HG02610 (cell line): Measurements from ENCODE around the gene ZNF292.
"Not testable (repeated sequence)": the region's sequence is repeated elsewhere in the genome, so short reads cannot be mapped to it uniquely, and the experiment has no call there.

Experiments used
- ATAC-seq: cut with Tn5 transposase; IDR thresholded peaks from one replicate; pipeline ENCODE4 v1.9.1; 2021; ENCODE audit warnings: mild to moderate bottlenecking, moderate library complexity; ENCODE audit not compliant: unreplicated experiment

Gene ZNF292

DNA sequence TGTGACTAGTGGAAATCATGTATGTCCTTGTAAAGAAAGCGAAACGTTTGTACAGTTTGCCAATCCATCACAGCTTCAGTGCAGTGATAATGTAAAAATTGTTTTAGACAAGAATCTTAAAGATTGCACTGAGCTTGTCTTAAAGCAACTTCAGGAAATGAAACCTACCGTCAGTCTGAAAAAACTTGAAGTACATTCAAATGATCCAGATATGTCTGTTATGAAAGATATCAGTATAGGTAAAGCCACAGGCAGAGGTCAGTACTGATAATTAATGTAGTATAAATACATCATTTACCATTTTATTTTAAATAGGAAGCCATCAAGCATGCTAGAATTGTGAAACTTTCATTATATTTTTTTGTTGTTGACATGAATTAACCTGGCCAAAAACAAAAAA, 106.2 kb downstream of the ZNF292 start:
- ATAC-seq = no peak

DNA sequence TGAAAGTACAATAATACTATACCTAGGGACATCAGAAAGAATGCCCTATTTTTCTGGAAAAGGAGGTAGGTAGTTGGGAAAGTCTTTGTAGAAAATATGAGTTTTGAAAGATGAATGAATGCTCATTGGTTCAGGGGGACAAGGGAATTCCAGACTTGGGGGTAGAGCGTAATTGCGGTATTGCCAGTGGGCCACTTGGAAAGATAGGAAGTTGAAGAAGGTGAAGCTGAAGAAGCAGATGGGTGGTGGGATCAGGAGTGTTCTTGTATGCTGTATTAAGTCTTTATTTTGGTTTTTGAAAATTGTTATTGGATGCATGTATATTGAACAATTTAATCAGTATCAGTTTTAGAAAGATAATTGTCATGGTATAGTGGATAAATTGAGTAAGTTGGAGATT, 109.1 kb downstream of the ZNF292 start:
- no peak for ATAC-seq

DNA sequence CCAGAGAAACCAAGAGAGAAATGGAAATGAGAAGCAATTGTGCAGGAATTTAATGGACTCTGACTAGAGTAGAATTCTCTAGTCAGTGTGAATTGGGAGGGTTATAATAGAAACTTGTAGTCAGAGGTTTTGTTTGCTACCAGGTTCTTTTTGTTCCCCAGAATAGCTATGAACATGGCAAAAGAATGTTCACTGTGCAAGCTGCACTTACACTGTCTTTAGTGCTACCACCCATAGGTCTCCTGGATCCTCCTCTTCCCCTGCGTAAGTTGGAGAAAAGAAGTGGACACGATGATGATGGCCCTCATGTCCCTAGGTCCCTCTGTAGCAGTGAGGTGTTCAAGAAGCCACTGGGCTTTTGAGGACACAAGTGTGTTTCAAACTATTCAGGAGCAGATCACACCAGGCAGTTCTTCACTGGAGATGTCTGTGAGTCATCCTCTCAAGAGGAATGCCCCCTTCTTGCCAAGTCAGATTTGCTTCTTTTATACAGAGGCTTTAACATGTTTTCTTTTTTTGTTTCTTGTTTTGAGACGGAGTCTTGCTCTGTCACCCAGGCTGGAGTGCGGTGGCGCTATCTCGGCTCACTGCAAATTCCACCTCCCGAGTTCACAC, 119.4 kb downstream of the ZNF292 start:
- ATAC-seq = no peak

DNA sequence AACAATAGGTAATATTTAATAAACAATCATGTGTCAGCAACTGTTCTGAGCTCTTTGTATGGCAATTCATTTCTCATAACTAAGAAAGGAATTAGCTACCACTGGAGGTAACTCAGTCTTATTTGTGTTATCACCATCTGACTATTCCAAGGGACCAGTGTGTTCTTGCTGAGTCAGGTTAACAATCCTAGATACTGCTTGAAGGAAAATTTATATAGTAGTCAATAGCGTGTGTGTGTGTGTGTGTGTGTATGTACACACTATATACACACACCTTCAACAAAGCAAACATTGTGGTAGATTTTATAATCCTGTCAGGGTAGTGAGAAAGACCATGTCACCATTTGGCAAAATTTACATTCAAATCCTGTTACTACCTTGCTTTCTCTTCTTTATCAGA, 121.3 kb downstream of the ZNF292 start:
- no peak for ATAC-seq

DNA sequence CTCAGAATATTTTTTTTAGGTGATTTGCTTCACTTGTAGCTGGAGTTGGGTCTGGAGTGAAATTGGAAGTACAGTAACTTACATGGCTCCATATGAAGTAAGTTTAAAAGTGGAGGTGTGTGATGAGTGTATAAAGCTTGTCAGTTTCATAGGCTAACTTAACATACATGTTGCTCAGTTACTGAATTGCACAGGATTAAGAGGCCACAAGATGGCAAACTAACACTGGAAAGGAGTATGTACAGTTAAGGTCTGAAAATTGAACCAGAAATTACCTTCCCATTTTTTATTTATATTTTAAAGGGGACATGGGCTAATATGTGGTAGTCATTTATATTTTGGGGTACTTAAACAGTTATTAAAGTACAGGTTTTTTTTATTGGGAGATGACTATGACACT, 121.8 kb downstream of the ZNF292 start:
- ATAC-seq = no peak

DNA sequence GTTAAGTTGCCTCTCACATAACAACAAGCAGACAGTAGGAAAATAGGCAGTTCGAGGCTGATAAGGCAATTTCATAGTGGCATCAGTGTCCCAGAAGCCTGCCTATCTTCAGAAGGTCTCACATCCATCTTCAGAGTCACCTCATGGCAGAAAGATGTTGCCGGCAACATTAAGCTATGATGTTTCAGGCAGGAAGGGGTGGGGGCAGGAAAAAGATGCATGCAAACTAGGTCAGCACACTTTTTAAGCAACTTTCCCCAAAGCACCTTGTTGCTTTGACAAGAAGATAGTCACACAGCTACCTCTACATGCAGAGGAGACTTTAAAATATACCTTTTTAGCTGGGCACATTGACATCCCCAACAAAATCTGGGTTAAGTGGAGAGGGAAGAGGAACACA, 123.8 kb downstream of the ZNF292 start:
- no peak for ATAC-seq

DNA sequence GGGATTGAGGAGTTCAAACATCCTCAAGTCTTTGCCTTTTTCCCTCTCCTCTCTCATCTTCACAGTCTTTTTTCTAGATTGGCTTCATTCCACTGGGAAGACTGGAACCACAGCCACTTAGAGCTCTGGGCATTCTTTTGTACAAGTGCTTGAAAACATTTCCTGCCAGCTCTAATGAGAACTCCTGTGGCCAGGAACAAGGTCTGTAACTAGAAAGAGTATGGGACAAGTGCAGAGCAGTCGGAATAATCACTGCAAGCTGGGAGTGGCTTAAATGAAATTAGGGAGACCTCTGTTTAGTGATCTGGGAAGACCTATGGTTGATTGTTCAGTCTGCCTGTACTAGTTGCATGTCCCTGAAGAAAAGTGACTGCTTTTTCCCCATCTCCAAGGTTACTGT, 126.1 kb downstream of the ZNF292 start:
- no peak for ATAC-seq

DNA sequence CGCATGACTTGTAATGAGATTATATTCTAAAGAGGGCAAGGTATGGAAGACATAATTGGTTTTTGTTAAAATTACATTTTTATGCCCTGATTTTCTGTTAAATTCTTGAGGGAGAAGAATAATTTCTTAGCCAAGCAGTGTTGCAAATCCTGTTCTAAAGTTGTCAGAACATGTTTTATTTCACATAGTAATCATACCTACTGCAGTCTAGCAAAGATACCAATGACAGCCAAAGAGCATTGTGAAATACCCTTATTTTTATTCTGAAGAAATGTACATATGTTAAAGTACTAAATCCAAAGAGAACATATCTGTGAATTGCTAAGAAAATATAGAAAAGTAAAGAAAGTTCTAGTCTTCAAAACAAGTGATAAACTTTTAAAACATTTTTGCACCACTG, 127.4 kb downstream of the ZNF292 start:
- no peak for ATAC-seq

DNA sequence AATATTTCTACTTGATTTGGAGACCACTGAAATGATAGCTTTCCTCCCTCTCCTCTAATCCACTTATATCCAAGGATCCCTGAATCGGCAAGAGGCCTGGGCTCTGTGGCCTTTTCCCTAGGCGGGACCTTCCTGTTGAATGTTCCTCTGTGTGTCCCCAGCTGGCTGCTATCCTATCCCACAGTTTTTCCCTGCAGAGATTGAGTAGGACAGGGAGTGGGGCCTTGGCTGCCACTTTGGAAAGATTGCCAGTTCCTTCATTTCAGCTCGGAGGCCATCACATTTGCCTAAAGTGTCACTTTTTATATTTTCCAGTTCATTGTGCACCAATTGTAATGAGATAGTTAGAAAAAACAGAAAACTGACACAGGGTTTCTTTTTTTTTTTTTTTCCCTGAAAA, 128.1 kb downstream of the ZNF292 start:
- no peak for ATAC-seq

DNA sequence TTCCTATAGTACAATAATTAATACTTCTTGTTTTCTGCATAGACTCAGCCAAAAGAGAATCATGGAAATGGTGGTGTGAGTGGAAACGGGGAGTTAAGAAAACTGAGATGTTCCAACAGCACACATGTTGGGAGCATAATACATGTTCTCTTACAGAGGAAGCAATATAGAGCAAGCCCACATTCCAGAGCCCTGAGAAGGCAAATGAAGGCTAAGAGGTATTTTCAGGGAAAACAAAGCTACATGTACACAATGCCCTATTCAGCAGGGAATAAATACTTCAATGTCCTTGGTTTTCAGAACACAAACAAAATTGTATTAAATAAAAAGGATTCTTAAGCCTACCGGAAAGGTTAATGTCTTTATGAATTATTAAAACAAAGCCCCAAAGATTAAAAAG, 131.9 kb downstream of the ZNF292 start:
- no peak for ATAC-seq

DNA sequence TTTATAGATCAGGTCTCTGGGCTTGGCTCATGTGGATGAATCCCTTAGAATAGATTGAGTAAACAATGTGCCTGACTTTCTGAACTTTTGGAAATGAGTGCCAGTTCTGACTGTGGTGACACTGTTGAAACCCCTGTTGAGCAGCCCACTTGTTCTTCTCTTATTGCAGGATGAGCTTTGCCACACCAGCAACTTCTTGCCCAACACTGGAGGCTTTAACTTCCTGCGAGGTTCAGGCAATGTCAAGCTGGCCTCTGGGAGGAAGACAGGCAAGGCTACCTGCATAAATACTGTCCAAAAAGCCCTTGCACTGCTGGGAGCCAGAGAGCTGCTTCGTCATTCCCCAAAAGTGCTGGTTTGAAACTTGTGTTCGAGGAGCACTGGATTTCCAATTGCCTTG, 134.2 kb downstream of the ZNF292 start:
- ATAC-seq = no peak

DNA sequence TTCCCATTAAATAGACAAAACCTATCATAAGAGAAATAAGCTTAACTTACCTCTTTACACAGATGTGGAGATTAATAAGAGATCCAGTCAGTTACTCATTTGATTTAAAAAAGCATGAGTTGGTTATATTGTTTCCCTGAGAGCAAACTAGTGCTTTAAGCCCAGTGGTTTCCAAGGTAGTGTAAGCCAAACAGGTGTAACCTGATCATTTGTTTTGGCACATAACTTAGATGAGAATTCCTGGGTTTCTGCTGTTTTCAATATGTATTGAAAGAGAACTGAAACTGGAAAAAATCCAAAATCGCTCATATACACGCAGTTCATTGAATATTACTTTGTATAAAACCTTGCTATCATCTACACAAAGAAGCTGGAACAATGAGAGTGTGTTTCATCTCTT, 136.5 kb downstream of the ZNF292 start:
- ATAC-seq = no peak

DNA sequence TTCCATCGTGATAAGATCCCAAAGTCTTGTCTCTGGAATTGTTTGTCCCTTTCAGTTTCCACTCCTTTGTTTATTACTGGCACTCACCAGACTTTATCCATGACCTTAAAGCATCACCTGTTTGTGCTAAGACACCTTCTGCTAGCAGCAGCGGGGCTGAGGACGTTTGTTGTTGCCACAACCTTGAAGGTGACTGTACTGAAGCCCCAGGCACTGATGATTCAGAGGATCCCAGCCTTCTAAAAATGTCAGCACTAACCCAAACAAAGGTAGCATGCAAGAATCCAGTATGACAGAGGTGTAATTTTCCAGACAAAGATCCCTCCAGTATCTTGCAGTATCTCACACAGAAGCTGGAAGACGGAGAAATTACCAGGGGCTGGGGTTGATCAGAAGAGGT, 138.2 kb downstream of the ZNF292 start:
- no peak for ATAC-seq

DNA sequence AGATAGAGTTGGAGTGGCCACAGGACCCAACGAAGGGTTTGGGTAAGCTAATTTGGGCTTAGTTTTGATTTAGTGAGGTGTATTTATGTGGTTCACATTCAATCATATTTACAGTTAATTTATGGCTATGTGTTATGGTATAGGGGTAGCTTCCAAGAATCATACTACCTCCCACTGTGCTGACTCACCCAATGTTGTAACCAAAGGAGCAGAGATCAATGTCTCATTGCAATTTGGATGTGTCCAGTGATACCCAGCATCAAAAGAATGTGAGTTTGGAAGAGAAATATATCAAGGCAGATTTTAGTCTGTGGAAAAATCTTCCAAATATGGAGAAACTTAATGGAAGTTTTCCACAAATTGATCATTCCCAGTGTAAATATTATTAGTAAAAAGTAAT, 141.8 kb downstream of the ZNF292 start:
- no peak for ATAC-seq

DNA sequence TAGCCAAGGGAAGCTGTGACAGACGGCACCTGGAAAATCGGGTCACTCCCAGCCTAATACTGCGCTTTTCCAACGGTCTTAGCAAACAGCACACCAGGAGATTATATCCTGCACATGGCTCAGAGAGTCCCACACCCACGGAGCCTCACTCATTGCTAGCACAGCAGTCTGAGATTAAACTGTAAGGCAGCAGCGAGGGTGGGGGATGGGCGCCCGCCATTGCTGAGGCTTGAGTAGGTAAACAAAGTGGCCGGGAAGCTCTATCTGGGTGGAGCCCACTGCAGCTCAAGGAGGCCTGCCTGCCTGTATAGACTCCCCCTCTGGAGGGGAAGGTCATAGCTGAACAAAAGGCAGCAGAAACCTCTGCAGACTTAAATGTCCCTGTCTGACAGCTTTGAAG, 145.9 kb downstream of the ZNF292 start:
- ATAC-seq = not testable (repeated sequence)

DNA sequence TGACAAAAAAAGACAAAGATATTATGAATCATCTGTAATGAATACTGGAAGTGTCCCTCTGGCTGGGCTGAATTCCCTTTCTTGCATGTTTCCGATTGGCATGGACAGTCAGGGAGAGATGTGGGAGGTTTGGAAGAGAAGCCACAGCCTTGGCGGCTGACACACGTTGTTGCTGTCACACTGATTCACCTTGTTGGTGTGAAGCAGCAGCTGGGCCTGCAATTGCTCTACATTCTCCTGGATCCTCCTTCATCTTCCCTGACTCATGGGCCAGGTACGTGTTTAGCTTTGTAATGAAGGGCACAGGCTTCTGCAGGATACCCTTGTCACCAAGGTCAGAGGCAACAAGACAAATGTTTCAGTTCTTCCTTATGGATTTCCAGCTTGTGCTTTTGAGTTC, 153.6 kb downstream of the ZNF292 start:
- no peak for ATAC-seq

DNA sequence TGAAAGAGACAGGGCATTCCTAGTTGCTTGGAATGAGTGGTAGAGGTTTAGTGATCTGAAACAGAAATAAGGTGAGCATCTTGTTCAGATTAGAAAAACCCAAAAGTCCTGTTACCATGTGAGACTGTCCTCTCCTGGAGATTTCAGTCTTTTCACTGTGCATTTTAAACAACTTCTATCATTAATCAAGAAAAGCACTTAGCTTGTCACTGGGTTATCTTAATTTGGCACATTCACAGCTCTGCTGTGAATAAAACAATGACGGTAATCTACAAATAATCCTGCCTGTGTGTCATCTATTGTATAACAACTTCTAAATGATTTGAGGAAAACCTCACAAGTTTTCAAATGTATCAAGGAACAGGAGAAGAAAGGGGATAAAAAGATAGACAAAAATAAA, 157.5 kb downstream of the ZNF292 start:
- ATAC-seq = no peak
